NCI-H187 (cell line): ENCODE results near the gene PSORS1C1.
"Not testable (repeated sequence)": the region's sequence is repeated elsewhere in the genome, so short reads cannot be mapped to it uniquely, and the experiment has no call there.

ENCODE experiments used
- DNase-seq, 2 experiments: peaks; one replicate each; lab custom pipeline; 2025; lab: John Stamatoyannopoulos, UW

Gene PSORS1C1

DNA sequence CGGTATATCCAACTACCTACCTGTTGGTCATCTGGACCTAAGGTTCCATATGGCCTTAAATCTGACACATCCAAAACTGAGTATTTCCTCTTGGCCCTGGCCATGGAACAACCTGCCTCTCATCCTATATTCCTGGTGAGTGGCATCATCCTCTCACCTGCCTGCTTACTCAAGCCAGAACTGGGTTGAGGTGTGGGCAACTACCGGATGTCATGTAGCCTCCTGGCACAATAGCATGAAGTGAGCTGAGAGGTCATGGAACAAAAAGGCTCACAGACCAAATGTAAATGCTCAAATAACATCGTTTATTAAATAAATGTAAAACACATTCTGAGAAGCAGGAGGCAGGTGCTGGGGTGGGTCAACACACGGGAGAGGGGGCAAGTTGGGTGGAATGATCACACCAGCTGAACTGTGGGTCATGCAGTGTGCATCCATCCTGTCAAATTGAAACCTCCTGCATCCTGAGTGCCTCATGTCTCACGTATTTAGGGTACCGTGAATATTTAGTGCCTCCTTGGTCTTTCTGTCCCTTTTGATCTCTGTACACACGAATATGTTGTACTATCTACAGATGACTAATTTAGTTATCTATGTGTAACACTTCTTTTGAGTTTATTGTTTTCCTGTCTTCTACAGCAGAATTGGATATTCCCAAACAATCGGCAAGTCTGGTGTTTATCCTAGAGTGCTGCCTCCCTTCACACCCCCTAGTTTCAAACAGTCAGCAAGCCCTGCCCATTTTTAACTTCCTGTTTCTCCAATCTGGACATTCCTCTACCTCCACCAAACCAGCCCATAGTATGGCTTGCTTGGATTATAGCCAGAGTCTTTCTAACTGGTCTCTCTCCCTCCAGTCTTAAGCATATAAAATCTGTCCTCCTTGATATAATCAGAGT, 63.8 kb downstream of the PSORS1C1 start:
- DNase-seq = no peak

DNA sequence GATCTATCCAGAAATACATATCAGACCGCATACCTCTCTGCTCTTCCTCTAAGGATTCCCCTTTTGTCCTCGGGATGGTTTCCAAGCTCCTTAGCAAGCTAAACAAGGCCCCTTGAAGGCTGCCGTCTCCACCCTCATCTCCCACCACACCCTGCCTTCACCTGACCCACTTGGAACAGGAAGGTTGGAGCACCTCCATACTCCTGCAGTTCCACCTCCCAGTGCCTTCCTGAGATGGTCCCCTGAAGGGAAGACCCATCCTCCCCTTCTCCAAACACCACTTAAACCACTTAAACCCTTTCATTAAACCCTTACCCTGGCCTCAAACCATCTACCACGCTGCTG, 64.4 kb downstream of the PSORS1C1 start:
- DNase-seq = no peak

DNA sequence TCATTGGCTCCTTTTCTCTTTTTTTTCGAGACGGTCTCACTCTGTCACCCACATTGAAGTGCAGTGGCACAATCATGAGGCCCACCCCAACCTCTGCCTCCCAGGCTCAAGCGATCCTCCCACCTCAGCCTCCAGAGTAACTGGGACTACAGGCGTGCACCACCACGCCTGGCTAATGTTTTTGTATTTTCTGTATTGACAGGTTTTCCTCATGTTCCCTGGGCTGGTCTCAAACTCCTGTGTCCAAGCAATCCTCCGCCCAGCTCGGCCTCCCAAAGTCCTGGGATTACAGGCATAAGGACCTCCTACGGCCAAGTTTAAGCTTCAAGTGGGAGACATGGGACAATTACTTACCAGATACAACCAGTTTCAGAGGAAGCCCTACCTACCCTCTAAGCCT, 65.3 kb downstream of the PSORS1C1 start:
- no peak for DNase-seq

DNA sequence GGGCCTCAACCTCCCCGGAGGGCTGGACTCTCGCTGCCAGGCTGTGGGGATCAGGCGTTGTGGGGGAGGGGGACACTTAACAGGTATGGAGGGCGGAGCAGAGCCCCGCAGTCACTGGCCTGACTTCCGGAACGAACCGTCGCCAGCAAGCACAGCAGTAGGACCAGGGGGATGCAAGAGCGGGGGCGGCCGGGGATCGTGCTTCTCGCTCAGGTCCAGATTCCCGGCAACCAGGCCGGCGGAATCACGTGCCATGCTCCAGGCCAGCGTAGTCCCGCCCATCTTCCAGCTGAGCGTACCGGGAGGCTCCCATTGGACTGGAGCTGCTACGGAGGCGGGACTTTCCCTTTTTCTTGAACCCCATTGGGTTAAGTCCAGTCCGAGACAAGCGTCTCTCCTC, 65.9 kb downstream of the PSORS1C1 start:
- DNase-seq = no peak

DNA sequence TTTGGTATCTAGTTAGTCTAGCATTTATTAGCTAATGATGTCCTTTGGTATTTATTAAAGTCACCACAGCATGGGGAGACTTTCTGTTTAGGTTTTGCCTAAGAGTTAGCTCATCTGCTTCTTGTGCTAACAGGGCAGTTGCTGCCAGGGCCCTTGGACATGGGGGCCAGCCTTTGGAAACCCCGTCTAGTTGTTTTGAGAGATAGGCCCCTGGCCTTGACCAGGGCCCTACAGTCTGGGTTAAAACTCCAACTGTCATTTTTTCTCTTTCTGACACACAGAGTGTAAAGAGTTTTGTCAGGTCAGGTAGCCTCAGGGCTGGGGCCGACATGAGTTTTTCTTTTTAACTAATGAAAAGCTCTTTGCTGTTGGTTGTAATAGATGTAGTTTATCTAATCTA, 68.7 kb downstream of the PSORS1C1 start:
- DNase-seq = not testable (repeated sequence)

DNA sequence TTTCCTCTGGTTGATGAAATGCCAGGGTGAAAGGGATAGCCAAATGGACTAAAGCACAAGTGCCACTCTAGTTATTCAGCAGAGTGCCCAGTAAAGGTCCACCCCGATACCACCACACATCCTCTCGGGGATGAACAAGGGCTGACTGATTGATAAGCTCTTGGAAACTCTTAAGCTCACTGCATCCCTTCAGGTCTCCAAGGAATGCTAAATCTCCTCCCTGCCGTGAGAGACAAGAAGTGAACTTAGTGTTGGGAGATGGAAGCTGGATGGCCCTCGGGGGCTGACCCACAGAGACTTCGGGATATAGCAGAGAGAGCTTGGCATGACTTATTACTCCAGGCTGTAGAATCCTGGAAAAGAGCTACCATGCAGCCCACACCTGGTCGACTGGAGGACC, 69.3 kb downstream of the PSORS1C1 start:
- DNase-seq = not testable (repeated sequence)

DNA sequence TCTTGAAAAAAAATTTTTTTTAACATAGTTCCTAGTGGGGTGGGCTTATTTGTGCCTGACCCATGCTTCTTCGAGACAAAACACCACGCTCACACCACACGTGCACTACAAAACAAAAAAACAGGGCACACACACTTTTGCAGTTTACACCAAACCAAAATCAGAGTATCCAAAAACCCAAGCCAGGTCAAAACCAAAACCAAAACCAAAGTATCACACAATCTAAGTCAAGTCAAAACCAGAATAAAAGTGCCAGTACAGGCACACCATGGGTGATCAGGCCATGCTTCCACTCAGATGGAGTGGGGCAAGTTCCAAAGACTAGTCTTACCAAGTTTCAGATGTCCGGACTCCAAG, 71.1 kb downstream of the PSORS1C1 start:
- not testable (repeated sequence) for DNase-seq

DNA sequence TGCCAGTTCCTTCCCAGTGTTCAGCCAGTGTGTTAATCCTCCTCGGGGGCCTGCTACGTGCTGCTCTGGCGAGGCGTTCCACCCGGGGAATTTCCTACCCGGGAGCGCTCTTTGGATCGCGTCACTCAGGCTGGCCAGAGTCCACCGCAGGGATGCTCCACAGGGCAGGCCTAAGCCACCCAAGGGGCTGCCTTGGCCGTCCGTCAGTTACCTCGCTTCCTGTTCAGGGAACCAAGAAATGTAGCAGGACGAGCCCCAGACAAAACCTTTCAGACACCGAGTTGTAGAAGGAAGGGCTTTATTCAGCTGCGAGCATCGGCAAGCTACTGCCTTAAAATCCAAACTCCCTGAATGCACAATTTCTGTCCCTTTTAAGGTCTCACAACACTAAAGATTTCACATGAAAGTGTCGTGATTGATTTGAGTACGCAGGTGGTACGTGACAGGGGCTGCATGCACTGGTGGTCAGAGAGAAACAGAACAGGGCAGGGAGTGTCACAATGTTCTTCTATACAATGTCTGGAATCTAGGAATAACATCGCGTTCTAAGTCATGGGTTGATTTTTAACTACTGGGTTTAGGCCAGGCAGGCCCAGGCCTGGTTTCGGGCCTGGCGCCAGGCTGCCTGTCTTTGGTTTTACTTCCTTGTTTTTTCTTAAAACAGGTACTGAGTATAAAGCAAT, 71.6 kb downstream of the PSORS1C1 start:
- no peak for DNase-seq

DNA sequence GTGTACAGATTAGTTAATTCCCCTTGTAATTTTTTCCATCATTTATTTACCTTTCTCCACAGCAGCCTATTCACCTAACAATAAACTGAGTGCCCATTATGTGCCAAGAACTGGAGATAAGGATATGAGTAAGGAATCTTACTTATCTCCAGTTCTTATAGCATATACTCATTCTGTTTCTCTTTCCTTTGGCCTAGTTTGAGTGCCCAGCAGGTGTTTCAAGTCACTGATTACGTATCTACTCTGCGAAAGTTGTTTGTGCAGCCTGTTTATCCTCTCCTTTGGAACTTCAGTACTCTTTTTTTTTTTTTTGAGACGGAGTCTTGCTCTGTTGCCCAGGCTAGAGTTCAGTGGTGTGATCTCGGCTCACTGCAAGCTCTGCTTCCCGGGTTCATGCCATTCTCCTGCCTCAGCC, 73.2 kb downstream of the PSORS1C1 start:
- DNase-seq = no peak

DNA sequence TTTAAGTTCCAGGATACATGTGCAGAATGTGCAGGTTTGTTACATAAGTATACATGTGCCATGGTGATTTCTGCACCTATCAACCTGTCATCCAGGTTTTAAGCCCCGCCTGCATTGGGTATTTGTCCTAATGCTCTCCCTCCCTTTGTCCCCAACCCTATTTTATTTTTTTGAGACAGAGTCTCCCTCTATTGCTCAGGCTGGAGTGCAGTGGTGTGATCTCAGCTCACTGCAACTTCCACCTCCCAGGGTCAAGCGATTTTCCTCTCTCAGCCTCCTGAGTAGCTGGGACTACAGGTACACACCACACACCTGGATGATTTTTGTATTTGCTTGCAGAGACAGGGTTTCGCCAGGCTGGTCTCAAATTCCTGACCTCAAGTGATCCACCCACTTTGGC, 74.6 kb downstream of the PSORS1C1 start:
- not testable (repeated sequence) for DNase-seq
